IPS-18c (cell line): ENCODE results near the gene REG4.

Source experiments
- H3K4me3 ChIP-seq: 2 replicates; pipeline ENCODE4 v1.7.0; 2013; ENCODE audit warnings: low read depth, mild to moderate bottlenecking, low read length, moderate library complexity; ENCODE audit not compliant: insufficient read depth
- H3K9me3 ChIP-seq: one replicate; pipeline ENCODE4 v1.6.1; 2013; ENCODE audit warnings: mild to moderate bottlenecking, low read length, moderate library complexity; ENCODE audit not compliant: control insufficient read depth, insufficient read depth

REG4 gene

DNA sequence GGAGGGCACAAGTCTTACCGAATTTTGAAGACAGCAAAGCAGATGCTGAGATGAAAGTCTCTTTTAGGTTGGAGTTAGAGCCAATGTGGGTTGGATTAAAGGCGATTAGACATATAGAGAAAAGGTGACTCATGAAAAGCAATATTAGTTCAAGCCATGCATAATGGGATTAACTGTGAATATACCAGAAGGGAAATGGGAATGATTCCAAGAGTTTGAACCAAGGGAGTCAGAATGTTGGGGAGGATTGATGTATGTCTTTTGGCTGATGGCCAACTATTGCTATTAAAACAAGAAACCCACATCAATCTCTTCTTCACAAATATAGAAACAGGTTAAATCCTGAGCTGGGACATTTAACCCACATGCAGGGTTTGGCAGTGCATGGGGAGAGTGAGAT, 43.8 kb downstream of the REG4 start:
- no peaks in the 10 kb centered on the region for H3K9me3 ChIP-seq

DNA sequence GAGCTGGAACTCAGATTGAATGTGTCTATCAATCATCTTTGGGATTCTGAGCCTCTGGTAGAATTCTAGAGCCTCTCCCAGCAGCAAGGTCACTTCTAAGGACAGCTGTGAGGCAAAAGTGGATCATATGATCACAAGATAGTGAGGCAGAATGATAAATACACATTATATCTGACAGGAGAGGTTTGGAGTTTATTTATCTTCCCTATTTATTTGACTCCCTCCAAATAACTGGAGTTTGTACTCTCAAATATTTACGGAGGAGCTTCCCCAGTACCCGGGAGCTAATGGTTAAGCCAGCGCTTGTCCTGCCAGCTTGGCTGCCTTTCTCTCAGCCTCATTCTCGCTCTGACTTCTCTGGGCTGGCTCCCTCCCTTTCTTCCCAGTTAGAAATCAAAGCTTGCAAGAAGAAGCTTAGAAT, 44.9 kb downstream of the REG4 start:
- Histone ChIP-seq H3K9me3 (no peaks in the 10 kb centered on the region), H3K4me3 (no peak overlapping the region)

More for the DNA sequence above, 43.8 kb downstream of the REG4 start:
- H3K4me3 ChIP-seq, result no peak overlapping the region

GRCh38 chr1:119764220-119764619, 47.0 kb downstream of the REG4 start:
- Histone ChIP-seq H3K9me3 (no peaks in the 10 kb centered on the region), H3K4me3 (no peak overlapping the region)

- no peaks in the 10 kb centered on the region for H3K9me3 ChIP-seq
- no peak overlapping the region for H3K4me3 ChIP-seq
Observed at GRCh38 chr1:119762953-119763352, 48.3 kb downstream of the REG4 start.

DNA sequence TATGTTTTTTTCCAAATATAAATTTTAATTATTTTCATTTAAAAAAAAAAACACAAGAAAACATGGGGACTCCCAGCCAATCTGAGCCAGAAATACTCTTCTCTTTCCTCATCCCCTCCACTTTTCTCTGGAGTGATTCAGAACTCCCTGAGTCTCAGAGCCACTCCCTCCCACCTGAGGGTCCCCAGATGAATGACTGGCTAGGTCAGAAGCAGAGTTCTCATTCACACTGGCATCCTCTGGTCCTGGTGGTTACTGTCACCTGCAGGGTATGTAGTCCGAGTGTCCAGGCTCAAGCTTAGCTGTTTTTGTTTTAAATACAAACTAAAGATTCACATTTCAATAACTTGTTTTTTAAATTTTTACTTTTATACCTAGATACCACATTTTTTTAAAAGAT, 48.9 kb downstream of the REG4 start:
- Histone ChIP-seq H3K4me3 (no peak overlapping the region), H3K9me3 (no peaks in the 10 kb centered on the region)

- H3K4me3 ChIP-seq, result no peak overlapping the region
- no peaks in the 10 kb centered on the region for H3K9me3 ChIP-seq
Observed at GRCh38 chr1:119758584-119758983, 52.7 kb downstream of the REG4 start.

DNA sequence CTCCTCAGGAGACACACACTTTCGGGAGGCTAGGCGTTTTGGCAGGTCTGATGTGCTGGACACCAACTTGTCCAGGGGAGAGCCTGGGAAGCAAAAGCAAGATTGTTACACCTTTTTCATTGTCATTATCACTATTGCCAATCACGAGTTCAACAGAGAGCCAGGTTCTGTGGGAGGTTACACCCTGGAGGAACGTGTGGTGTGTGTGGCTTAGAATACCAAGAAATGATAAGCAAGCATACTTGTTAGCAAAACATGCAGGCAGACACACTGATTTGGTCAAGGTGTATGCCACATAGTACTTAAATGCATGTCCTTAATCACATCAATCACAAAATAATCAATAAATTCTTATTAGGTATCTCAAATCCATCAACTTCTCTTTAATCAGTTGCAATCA, 58.7 kb downstream of the REG4 start:
- no peak overlapping the region for H3K4me3 ChIP-seq
- peaks cover 3% of the 10 kb centered on the region for H3K9me3 ChIP-seq

GRCh38 chr1:119748040-119748439, 63.2 kb downstream of the REG4 start:
- H3K4me3 ChIP-seq, result no peak overlapping the region

DNA sequence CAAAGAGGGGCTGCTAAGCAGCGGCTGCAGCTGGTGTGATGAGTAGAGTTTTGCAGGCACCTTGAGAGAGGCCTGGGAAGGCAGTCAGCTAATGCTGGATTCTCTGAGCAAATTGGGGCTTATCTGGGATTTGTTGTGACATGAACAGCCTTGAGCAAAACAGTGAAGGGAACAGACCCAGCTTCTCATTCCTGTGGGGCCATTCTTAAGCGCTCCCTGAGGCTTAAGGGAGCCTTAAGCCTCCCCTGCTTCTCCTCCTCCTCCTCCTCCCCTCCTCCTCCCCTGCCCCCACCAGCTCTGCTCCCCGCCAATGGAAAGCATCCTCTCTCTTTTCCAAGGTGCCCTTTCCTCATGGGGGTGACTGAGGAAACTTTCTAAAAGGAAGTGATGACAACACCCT, 63.8 kb downstream of the REG4 start:
- H3K9me3 ChIP-seq, result peaks cover under 1% of the 10 kb centered on the region
- H3K4me3 ChIP-seq, result no peak overlapping the region

More at GRCh38 chr1:119748040-119748439, 63.2 kb downstream of the REG4 start:
- H3K9me3 ChIP-seq, result peaks cover 3% of the 10 kb centered on the region

GRCh38 chr1:119745034-119745433, 66.2 kb downstream of the REG4 start:
- peaks cover 2% of the 10 kb centered on the region for H3K9me3 ChIP-seq
- no peak overlapping the region for H3K4me3 ChIP-seq

DNA sequence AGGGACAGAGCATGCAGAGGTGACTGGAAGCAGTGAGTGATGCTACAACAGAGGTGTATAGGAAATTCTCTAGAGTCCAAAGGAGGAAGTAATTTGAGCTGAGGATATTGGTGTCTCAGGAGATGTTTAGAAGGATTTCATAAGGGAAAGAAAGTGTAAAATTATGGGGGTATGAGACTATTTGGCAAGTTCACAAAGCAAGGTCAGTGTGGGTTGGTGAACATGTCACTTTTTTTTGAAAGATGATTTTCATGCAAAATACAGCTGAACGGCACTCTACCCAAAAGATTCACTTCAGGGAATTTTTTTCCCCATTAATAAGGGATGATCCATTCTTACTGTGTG, 66.7 kb downstream of the REG4 start:
- Histone ChIP-seq H3K9me3 (peaks cover 2% of the 10 kb centered on the region), H3K4me3 (no peak overlapping the region)
